Esophagus muscularis mucosa (tissue), 4 donors: ENCODE data around the gene ABHD13. TPM values are rescaled to one million over a fixed set of nuclear protein-coding genes. Genes with fewer than 3 reads are reported as not detected.

Source experiments
- DNase-seq: peaks from one replicate; pipeline ENCODE4 v3.0.0-alpha.2; 2017; ENCODE audit errors: extremely low spot score
- H3K27ac ChIP-seq, 4 donors: fragments of 200-600 bp; sonication (generic); replicated peaks in 1 of 4; 1 replicate in 3 of 4; 2 replicates in 1 of 4; pipeline ENCODE4 v1.5.1; 2016 to 2019; ENCODE audit warnings: mild to moderate bottlenecking in 1 of 4
- H3K27me3 ChIP-seq, 4 donors: fragments of 200-600 bp; sonication (generic); one replicate each; pipeline versions ENCODE4 v1.5.1 to v1.6.0; 2016 to 2019
- H3K36me3 ChIP-seq, 4 donors: fragments of 200-600 bp; sonication (generic); one replicate each; pipeline ENCODE4 v1.5.1; 2016 to 2019
- H3K4me1 ChIP-seq, 4 donors: fragments of 200-600 bp; sonication (generic); one replicate each; pipeline ENCODE4 v1.5.1; 2016 to 2019
- H3K4me3 ChIP-seq, 4 donors: fragments of 200-600 bp; sonication (generic); 1 replicate in 2 of 4; 2 replicates in 2 of 4; pipeline ENCODE4 v1.5.1; 2016 to 2019; ENCODE audit warnings: mild to moderate bottlenecking in 4 of 4, moderate library complexity in 1 of 4
- H3K9me3 ChIP-seq, 4 donors: fragments of 200-600 bp; sonication (generic); 1 replicate in 3 of 4; 2 replicates in 1 of 4; pipeline ENCODE4 v1.5.1; 2016 to 2019
- CTCF ChIP-seq, 3 experiments: fragments of 200-600 bp in 2 of 3; fragments of 450-650 bp in 1 of 3; sonication (generic) in 2 of 3; IDR thresholded peaks; one replicate each; pipeline ENCODE4 v1.5.1; 2017 to 2019; ENCODE audit warnings: antibody characterized with exemption in 3 of 3, mild to moderate bottlenecking in 2 of 3, moderate library complexity in 1 of 3
- EP300 ChIP-seq: sonication (generic); formaldehyde crosslinking; IDR thresholded peaks from one replicate; pipeline ENCODE4 v1.6.1; 2017; ENCODE audit warnings: antibody characterized with exemption
- POLR2A ChIP-seq: fragments of 450-650 bp; IDR thresholded peaks from one replicate; pipeline ENCODE4 v1.6.1; 2017; ENCODE audit warnings: antibody characterized with exemption, moderate library complexity, mild to moderate bottlenecking, low read depth
- POLR2AphosphoS5 ChIP-seq, 2 donors: sonication (generic); formaldehyde crosslinking; IDR thresholded peaks; one replicate each; pipeline ENCODE4 v1.6.1; 2017; ENCODE audit warnings: antibody characterized with exemption in 2 of 2
- WGBS: methylation state at CpG from one replicate; pipeline ENCODE4 v1.1.5; 2018; 5-methylcytosine and 5-hydroxymethylcytosine counted together
- intact Hi-C: fragments of 100-400 bp; cut with DNase I; formaldehyde crosslinking; loops from one replicate; pipeline ENCODE4 v1.15.1; 2023
- total RNA-seq, 4 donors: library from RNA; depleted of rRNA; stranded (reverse); fragments of >200 nt; gene quantifications; one replicate each; pipeline versions ENCODE4 v1.1.0 to v1.2.1, GENCODE V29; 2016

The ABHD13 gene
- total RNA-seq, 4 donors from 2014 or later = 10.3 to 12.9 (median 11.1) TPM

GRCh38 chr13:108182652-108183051, 35.5 kb upstream of the ABHD13 start:
- H3K4me3 ChIP-seq = no peak overlapping the region
- WGBS = 60% methylated on average over 3 of the region's 3 CpGs
- intact Hi-C loops = no loop called here

GRCh38 chr13:108185223-108185622, 33.0 kb upstream of the ABHD13 start:
- 83% methylated on average over 3 of the region's 3 CpGs for WGBS
- Histone ChIP-seq H3K4me1 (no peaks in the 10 kb centered on the region), H3K27me3 (no peaks in the 10 kb centered on the region), H3K36me3 (no peaks in the 10 kb centered on the region), H3K4me3 (no peak overlapping the region), H3K9me3 (no peaks in the 10 kb centered on the region), H3K27ac (no peak overlapping the region)
- intact Hi-C loops = no loop called here
- TF ChIP-seq CTCF (IDR thresholded peaks at IDR 0.05) (no peak), POLR2AphosphoS5 (IDR thresholded peaks at IDR 0.05) (no peak), EP300 (no peak), POLR2A (no peak)
- no peak for DNase-seq

More at GRCh38 chr13:108182652-108183051, 35.5 kb upstream of the ABHD13 start:
- no peak for DNase-seq
- H3K36me3 ChIP-seq = no peaks in the 10 kb centered on the region
- H3K27ac ChIP-seq = no peak overlapping the region
- no peaks in the 10 kb centered on the region for H3K9me3 ChIP-seq
- TF ChIP-seq POLR2A (no peak), POLR2AphosphoS5 (IDR thresholded peaks at IDR 0.05) (no peak), EP300 (no peak), CTCF (IDR thresholded peaks at IDR 0.05) (no peak)
- no peaks in the 10 kb centered on the region for H3K27me3 ChIP-seq
- no peaks in the 10 kb centered on the region for H3K4me1 ChIP-seq

DNA sequence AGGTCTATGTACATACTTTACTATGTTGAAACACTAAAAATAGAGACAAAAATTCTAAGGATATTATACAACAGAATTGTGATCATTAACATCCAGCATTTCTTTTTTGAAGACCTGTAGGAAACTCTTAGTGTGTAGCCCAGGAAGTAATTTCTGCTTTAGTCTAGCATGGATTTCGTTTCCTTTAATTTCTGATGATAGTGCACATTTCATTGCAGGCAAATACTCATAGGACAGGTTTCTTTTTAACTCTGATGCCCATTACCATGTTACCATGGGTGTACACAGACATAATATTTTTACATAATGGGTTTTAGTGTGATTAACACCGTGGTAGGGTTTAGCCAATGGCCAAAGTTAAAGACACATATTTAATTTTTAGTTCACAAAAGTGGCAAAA, 29.9 kb upstream of the ABHD13 start:
- Histone ChIP-seq H3K9me3 (no peaks in the 10 kb centered on the region), H3K36me3 (no peaks in the 10 kb centered on the region), H3K4me3 (no peak overlapping the region), H3K27me3 (no peaks in the 10 kb centered on the region), H3K4me1 (no peaks in the 10 kb centered on the region), H3K27ac (no peak overlapping the region)
- WGBS = 71% methylated on average over 2 of the region's 2 CpGs
- intact Hi-C loops = no loop called here
- no peak for TF ChIP-seq CTCF (IDR thresholded peaks at IDR 0.05)
- no peak for TF ChIP-seq POLR2A
- TF ChIP-seq POLR2AphosphoS5 (IDR thresholded peaks at IDR 0.05) = no peak
- no peak for TF ChIP-seq EP300
- DNase-seq = no peak

GRCh38 chr13:108190897-108191296, 27.3 kb upstream of the ABHD13 start:
- no peak for TF ChIP-seq POLR2A
- TF ChIP-seq EP300 = no peak
- no peak for TF ChIP-seq CTCF (IDR thresholded peaks at IDR 0.05)
- TF ChIP-seq POLR2AphosphoS5 (IDR thresholded peaks at IDR 0.05) = no peak
- intact Hi-C loops = no loop called here

GRCh38 chr13:108193806-108194205, 24.4 kb upstream of the ABHD13 start:
- Histone ChIP-seq H3K4me1 (no peaks in the 10 kb centered on the region), H3K4me3 (no peak overlapping the region), H3K36me3 (no peaks in the 10 kb centered on the region), H3K27ac (no peak overlapping the region), H3K9me3 (peaks cover 0 to 8% (median 2%) of the 10 kb centered on the region in 4 donors), H3K27me3 (peaks cover 0 to 4% (median 0%) of the 10 kb centered on the region in 4 donors)
- DNase-seq = no peak
- intact Hi-C loops = no loop called here
- TF ChIP-seq POLR2A (no peak), EP300 (no peak), CTCF (IDR thresholded peaks at IDR 0.05) (no peak), POLR2AphosphoS5 (IDR thresholded peaks at IDR 0.05) (no peak)

More at GRCh38 chr13:108190897-108191296, 27.3 kb upstream of the ABHD13 start:
- Histone ChIP-seq H3K36me3 (no peaks in the 10 kb centered on the region), H3K9me3 (peaks cover 0 to 8% (median 2%) of the 10 kb centered on the region in 4 donors), H3K27ac (no peak overlapping the region), H3K4me1 (no peaks in the 10 kb centered on the region), H3K27me3 (peaks cover 0 to 4% (median 0%) of the 10 kb centered on the region in 4 donors), H3K4me3 (no peak overlapping the region)
- WGBS = 44% methylated on average over 3 of the region's 3 CpGs
- DNase-seq = no peak
